Retinal pigment epithelial cell (primary cell): ENCODE results near the gene LMTK3.
A peak's percentile ranks its signal among the peaks of the same experiment; 100 is the strongest.

Experiments used
- DNase-seq: peaks from one replicate; pipeline ENCODE4 v3.0.0-alpha.2; 2010; ENCODE audit warnings: low read depth
- H3K4me3 ChIP-seq: 2 replicates; pipeline ENCODE4 v1.5.1; 2011; ENCODE audit warnings: mild to moderate bottlenecking, low read length, control low read depth, moderate library complexity
- TF ChIP-seq, protein P1 (sequence below): conservative IDR thresholded peaks from 2 replicates; pipeline ENCODE4 v1.5.1; 2011; ENCODE audit warnings: low read depth, low read length, control low read depth, inconsistent platforms

Gene LMTK3

DNA sequence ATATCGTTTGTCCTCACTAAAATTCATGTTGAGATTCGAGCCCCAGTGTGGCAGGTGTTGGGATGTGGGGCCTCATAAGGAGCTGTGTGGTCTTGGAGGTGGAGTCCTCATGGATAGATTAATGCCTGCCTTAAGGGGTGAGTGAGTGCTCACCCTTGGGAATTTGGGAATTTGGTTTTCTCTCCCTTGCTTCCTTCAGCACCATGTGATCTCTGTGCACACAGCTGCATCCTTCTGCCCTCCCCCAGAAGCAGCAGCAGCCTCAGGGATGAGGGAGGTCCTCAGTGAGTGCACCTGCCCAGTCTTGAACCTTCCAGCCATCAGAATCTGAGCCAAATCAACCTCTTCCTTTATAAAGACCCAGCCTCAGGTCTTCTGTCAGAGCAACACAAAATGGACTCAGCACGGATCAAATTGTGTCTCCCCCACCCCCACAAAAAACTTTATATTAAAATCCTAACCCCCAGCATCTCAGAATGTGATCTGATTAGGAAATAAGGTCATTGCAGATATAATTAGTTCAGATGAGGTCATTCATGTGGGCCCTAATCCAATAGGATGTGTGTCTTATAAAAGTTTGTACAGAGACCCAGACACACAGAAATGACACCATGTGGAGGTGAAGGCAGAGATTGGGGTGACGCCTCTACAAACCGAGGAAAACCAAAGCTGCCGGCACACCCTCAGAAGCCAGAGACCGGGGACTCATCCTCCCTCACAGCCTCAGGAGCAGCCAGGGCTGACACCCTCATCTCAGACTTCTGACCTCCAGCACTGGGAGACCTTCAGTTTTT lies 29.6 kb downstream of the LMTK3 start:
- no peak overlapping the region for H3K4me3 ChIP-seq
- DNase-seq: no peak
- TF ChIP-seq, protein P1, sequence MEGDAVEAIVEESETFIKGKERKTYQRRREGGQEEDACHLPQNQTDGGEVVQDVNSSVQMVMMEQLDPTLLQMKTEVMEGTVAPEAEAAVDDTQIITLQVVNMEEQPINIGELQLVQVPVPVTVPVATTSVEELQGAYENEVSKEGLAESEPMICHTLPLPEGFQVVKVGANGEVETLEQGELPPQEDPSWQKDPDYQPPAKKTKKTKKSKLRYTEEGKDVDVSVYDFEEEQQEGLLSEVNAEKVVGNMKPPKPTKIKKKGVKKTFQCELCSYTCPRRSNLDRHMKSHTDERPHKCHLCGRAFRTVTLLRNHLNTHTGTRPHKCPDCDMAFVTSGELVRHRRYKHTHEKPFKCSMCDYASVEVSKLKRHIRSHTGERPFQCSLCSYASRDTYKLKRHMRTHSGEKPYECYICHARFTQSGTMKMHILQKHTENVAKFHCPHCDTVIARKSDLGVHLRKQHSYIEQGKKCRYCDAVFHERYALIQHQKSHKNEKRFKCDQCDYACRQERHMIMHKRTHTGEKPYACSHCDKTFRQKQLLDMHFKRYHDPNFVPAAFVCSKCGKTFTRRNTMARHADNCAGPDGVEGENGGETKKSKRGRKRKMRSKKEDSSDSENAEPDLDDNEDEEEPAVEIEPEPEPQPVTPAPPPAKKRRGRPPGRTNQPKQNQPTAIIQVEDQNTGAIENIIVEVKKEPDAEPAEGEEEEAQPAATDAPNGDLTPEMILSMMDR: no peak

DNA sequence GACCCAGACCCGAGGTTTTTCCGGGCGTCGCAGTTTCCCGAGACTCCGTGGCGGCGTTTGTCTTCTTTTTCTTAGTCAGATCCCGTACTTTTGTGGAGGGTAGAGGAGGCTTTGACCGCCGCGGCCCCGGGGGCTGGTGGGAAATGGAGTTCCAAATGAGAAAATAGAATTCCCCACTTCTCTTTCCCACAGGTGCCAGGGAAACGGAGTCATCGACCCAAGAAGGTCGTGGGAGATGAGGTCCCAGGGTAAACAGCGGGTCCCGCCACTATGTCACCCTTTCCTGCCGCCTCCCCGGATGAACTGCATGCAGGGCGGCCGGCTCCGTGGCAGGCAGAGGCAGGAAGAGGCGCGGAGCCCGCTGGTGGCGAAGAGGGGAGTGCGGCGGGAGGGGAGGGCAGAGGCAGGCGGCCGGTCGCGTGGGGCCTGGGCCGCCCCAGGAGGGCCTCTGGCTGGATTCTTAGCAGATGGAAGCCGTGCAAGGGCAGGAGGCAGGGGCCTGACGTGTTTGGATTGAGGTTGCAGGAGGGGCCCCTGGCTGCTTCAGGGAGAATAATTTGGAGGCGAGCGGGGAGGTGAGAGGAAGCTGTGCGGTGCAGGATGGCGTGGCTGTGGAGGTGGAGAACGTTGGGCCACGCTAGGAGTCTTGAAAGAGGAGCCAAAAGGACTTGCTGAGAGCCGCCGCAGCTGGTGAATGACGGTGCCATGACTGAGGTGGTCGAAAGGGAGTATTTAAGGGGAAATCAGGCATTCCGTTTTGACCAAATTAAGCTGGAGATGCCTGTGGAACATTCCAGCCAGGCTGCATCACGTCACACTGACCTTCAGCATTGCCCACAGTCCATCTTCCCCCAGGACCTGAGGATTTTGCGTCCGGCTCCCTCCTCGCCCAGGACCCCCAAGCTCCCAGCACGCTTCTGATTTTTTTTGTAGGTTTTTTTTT lies 30.8 kb downstream of the LMTK3 start:
- DNase-seq: no peak
- TF ChIP-seq, protein P1: no peak
- H3K4me3 ChIP-seq: peak overlapping the region; percentile 47

DNA sequence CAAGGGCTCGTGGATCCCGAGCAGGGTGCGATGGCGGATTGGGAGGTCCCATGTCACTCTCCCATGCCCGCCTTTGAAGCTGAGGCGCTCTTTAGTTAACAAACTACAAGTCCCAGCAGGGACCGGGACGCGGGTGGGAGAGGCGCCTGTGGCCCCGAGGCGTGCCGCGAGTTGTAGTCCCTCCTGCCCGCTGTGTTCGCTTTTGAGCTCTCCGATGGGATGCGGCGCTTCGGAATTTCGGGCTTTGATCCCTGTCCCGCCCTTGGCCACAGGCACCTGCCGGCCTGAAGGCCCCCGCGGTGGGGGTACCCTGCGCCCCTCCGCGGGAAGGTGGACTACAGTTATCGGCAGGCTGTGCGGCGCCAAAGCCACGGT lies 31.5 kb downstream of the LMTK3 start:
- DNase-seq: no peak
- H3K4me3 ChIP-seq: peak overlapping the region; percentile 47
- TF ChIP-seq, protein P1: no peak

DNA sequence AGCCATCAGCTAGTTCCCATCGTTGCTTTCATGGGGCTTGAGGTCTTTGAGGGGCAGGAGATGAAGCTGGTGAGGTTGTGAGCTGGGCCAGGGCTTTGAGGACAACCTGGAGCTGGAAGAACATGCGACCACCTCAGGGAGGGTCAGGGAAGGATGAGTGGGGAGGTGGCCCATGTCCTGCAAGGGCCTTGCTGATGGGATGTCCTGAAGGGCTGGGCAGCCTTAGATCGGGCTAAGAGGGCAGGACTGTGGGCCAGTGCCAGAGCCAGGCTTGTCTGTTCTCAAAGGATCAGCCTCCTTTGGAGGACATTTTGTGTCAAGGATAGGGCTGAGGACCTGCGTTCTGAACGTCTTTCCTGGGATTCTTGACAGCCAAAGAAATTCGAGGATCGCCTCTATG lies 31.9 kb downstream of the LMTK3 start:
- DNase-seq: no peak
- TF ChIP-seq, protein P1: no peak
- H3K4me3 ChIP-seq: no peak overlapping the region

DNA sequence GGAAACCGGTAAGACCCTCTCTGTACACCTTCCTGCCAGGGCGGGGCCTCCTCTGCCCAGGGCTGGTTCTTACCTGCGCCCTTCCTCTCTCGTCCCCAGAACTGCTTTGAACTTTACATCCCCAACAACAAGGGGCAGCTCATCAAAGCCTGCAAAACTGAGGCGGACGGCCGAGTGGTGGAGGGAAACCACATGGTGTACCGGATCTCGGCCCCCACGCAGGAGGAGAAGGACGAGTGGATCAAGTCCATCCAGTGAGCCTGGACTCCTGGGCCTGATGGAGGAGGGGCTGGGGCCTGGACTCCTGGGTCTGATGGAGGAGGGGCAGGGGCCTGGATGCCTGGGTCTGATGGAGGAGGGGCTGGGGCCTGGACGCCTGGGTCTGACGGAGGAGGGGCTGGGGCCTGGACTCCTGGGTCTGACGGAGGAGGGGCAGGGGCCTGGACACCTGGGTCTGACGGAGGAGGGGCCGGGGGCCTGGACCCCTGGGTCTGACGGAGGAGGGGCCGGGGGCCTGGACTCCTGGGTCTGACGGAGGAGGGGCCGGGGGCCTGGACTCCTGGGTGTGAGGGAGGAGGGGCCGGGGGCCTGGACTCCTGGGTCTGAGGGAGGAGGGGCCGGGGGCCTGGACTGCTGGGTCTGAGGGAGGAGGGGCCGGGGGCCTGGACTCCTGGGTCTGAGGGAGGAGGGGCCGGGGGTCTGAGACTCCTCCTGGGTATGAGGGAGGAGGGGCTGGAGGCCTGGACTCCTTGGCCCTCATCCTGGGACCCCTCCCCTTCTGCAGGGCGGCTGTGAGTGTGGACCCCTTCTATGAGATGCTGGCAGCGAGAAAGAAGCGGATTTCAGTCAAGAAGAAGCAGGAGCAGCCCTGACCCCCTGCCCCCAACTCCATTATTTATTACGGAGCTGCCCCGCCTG lies 33.0 kb downstream of the LMTK3 start:
- H3K4me3 ChIP-seq: no peak overlapping the region
- TF ChIP-seq, protein P1: no peak
- DNase-seq: no peak

DNA sequence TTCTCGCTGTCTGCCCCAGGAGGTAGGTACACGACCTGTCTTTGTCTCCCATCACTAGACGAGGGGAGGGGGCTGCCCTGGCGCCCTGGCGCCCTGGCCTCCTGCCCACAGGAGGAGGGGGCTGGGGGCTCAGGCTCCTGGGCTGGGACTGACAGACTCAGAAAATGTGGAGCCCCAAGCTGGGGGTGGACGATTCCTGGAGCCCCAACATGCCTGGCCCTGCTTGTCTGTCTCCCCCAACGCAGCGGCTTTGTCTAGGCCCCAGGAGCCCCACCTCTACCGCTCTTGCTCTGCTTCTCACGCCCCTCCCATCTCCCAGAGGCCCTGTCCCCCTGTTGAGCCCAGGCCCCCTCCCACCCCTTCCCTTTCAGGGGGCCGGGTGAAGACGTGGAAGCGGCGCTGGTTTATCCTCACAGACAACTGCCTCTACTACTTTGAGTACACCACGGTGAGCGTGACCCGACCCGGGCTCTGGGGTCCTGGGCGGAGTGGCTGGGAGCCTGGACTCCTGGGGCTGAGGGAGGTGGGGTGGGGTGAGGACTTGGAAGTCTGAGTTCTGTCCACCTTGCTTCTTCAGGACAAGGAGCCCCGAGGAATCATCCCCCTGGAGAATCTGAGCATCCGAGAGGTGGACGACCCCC lies 33.8 kb downstream of the LMTK3 start:
- DNase-seq: no peak
- TF ChIP-seq, protein P1: no peak
- H3K4me3 ChIP-seq: no peak overlapping the region
